ENCODE results near the gene FEM1B.

The FEM1B gene

DNA sequence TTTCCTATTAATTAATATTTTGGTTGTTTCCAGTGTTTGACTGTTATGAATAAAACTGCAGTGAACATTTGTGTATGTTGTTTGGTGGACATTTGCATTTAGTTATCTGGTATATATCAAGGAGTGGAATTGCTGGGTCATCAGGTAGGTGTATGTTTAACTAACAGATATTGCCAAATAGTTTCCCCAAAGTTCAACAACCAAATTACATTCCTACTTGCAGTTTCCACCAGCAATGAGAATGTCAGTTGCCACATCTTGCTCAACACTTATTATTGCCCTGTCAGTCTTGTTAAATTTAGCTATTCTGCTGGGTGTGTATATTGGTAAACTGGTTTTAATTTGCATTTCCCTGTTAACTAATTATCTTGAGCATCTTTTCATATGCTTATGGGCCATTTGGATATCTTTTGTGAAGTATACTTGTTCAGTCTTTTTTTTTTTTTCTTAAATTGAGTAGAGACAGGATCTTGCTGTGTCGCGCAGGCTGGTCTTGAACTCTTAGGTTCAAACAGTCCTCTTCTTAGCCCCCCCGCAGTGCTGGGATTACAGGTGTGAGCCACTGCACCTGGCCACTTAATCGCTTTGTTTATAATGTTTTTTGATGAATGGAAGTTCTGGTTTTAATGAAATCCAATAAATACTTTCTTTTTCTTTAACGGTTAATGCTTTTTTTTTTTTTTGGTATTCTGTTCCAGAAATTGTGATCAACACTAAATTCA, 7.9 kb downstream of the FEM1B start:
- DNase-seq (ENCODE audit: low read depth, low spot score): no peak

- no peak for DNase-seq (ENCODE audit: low read depth, low spot score)
These were observed 8.7 kb downstream of the FEM1B start for GRCh38 chr15:68286256-68286655.

- no peak for DNase-seq (ENCODE audit: low read depth, low spot score)
These were observed 11.5 kb downstream of the FEM1B start for GRCh38 chr15:68289057-68289456.

- no peak for DNase-seq (ENCODE audit: low read depth, low spot score)
These were observed 12.2 kb downstream of the FEM1B start for GRCh38 chr15:68289621-68290352.

DNA sequence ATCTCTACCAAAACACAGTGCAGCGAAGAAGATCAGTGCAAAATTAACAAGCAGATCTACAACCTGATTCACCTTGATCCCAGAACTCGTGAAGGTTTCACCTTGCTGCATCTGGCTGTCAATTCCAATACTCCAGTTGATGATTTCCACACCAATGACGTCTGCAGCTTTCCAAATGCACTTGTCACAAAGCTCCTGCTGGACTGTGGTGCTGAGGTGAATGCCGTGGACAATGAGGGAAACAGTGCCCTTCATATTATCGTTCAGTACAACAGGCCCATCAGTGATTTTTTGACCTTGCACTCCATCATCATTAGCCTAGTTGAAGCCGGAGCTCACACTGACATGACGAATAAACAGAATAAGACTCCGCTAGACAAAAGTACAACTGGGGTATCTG, 13.2 kb downstream of the FEM1B start:
- no peak for DNase-seq (ENCODE audit: low read depth, low spot score)

DNA sequence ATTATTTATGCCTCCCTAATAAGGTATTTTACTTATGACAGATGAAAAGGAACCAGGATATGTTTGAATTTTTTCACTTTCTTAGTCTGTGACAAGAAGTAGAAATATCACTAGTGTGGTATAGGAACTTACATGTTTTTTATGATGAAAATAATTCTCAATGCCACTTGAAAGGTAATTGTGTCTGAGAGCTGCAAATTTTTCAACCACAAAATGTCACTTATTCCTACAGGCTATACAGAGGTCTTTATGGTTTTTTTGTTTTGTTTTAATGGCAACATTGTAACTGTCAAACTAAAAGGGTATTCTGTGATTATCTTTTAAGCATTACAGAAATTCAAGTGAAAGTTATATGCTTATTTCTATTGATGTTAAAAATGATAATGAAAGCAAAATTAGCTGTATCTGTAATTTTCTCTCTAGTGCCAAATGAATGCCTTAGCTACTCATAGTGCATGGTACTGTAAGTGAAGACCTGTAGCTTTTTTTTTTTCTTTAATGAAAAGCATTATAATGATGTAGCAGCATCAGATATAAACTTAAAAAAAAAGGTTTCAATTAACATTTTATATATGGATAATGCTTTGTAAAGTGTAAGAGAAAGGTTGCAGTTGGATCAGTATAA, 14.7 kb downstream of the FEM1B start:
- DNase-seq (ENCODE audit: low read depth, low spot score): no peak

DNA sequence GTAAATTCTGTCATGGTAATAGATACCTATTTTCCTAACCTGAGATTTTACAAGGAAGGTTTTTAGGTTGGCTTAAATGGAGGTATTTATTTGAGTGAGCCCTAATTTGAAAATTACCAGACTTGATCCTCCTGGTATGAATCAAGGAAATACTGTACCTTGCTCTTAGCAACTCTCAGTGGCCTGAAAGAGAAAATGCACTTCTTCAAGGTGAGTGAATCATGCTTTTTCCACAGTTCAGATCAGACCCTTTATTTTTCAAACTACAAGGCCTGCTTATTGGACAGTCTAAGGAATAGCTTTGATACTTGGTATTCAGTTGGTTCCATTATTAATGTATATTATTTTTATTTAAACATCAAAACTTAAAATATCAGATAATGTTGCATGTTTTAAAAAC, 15.4 kb downstream of the FEM1B start:
- DNase-seq (ENCODE audit: low read depth, low spot score): no peak

GRCh38 chr15:68295014-68295805, 17.7 kb downstream of the FEM1B start:
- no peak for DNase-seq (ENCODE audit: low read depth, low spot score)

DNA sequence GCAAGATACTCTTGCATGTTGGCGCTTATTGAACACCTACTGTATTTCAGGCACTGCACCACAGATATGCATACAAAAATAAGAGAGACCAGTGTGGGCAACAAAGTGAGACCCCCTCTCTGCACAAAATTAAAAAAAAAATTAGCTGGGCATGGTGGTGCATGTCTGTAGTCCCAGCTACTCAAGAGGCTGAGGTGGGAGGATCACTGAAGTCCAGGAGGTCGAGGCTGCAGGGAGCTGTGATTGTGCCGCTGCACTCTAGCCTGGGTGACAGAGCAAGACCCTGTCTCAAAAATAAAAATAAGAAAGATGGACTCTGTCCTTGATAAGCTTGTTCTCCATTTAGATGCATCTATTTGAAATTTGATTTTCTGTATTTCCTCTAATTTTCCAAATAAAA, 20.8 kb downstream of the FEM1B start:
- DNase-seq (ENCODE audit: low read depth, low spot score): no peak

- DNase-seq (ENCODE audit: low read depth, low spot score): no peak
These were observed 21.4 kb downstream of the FEM1B start for GRCh38 chr15:68298882-68299381.

DNA sequence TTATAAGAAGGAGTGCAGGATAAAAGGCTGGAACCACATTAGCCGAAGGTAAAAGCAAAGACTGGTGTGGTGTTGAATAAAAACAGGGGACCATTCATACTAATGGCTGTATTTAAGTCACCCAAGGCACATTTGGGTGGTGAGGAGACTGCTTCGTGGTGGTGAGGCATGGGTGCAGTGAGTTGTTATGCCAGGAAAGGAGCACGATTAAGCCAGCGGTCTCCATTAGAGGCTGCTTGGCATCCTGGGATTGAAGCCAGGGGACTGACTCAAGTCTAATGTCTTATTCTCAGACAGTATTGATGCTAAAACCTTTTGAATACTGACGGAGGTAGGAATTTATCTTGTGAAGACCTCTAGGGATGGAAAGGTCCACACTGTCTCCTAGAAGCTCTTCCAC, 21.9 kb downstream of the FEM1B start:
- DNase-seq (ENCODE audit: low read depth, low spot score): no peak

DNA sequence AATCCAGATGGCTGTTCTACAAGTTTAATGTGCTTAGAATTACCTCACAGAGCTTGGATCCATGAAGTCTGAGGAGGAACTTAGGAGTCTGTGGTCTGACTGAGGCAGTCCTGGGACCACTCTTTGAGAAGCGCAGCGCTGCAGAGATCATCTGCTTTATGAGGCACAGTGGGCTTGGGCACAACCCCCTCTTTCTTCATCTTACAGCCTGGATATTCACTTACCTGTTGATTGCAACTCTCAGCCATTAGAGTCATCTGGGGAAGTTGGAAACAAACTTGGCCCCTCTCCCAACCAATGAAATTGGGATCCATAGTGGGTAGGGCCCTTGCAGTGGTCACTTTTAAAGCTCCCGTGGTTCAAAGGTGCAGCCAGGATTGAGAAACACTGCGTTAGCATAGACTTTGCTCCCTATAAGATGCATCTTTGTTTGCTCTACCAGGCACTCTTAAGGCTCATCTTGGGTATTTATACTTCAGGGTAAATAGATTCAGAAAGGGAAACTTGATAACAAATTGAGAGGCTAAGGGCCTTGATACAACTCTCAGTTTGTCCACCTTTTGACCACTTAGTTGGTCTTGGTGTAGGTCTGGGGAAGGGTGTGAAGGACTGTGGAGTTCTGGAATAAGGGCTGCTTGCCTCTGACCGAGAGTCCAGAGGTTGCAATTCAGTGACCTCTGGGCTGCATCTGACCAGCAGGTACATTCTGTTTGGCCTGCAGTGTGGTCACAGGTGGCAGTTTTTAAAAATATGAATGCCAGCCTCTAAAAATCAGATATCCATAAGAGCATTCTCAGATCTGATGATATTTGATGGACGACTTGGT, 22.8 kb downstream of the FEM1B start:
- no peak for DNase-seq (ENCODE audit: low read depth, low spot score)

GRCh38 chr15:68301301-68301700, 23.8 kb downstream of the FEM1B start:
- DNase-seq (ENCODE audit: low read depth, low spot score): no peak

- DNase-seq (ENCODE audit: low read depth, low spot score): no peak
These were observed 25.2 kb downstream of the FEM1B start for GRCh38 chr15:68302729-68303128.

- no peak for DNase-seq (ENCODE audit: low read depth, low spot score)
These were observed 25.6 kb downstream of the FEM1B start for GRCh38 chr15:68303134-68303533.

GRCh38 chr15:68303560-68304436, 26.3 kb downstream of the FEM1B start:
- DNase-seq (ENCODE audit: low read depth, low spot score): no peak

DNA sequence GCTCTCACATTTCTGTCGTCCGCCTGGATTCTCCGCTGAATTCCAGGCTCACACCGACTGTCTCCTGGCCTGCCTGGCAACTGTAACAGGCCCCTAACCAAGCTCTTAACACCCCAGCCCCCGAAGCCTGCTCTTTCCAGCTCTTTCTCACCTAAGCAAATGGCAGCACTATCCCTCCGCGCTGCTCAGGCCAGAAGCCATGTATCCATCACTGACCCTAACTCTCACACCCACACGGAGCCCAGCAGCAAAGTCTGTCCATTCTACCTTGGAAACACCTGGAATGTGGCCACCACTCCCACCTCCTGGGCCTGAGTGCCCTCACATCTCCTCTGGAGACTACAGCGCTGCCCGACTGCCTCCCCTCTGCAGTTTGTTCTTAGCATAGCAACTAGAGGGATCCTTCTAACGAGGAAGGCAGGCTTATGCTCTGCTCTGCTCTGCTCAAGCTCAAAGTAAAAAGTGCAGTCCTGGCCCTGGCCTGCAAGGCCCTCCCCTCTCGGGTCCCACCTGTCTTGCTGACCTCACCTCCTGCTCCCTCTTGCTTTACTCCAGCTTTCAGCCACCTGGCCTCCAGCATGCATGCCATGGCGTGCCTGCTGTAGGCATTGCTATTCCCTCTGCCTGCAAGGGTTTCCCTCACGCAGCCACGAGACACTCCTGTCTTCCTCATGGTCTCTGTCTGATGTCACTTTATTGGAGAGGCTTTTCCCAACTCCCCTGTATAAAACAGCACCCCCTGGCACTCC, 27.2 kb downstream of the FEM1B start:
- no peak for DNase-seq (ENCODE audit: low read depth, low spot score)

DNA sequence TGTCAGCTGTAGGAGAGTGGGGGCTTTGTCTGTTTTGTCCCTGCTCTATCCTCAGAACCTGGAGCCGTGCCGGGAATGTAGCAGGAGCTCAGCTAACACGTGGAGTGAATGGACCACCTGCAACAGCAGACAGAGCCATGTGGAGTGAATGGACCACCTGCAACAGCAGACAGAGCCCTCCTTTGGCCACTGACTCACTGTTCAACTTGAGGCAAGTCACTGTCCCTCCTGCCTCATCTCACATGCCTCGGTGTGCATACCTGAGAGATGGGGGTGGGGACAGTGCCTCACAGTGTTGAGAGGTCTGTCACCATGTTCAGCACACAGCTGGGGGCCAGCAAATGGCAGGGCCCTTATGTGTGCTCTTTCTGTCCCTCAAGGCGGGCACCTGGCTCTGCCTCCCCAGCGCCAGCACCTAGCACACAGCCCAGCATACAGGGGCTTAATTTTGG, 27.9 kb downstream of the FEM1B start:
- DNase-seq (ENCODE audit: low read depth, low spot score): no peak
